HG02981 (cell line): ENCODE data around the gene SPPL3.

Source experiments
- ATAC-seq: cut with Tn5 transposase; IDR thresholded peaks from one replicate; pipeline ENCODE4 v1.9.1; 2021; ENCODE audit warnings: mild to moderate bottlenecking, moderate library complexity; ENCODE audit not compliant: unreplicated experiment

Gene SPPL3

DNA sequence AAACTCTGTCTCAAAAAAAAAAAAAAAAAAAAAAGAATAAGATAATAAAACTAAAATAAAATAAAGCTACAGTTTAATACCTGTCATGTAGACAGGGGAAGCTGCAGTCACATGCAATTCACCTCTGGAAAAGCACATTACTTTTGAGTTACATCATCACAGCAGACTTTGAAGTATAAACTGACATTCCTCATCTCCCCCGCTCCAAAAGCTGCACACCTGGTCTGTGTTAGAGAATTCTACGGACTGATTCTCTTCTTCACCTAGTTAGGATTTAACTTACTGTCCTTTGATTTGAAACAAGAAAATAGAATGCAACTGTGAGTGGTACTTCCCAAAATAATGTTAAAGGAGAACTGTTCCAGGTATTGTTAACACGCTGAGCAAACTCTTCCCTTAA lies 25.1 kb downstream of the SPPL3 start:
- ATAC-seq: no peak

DNA sequence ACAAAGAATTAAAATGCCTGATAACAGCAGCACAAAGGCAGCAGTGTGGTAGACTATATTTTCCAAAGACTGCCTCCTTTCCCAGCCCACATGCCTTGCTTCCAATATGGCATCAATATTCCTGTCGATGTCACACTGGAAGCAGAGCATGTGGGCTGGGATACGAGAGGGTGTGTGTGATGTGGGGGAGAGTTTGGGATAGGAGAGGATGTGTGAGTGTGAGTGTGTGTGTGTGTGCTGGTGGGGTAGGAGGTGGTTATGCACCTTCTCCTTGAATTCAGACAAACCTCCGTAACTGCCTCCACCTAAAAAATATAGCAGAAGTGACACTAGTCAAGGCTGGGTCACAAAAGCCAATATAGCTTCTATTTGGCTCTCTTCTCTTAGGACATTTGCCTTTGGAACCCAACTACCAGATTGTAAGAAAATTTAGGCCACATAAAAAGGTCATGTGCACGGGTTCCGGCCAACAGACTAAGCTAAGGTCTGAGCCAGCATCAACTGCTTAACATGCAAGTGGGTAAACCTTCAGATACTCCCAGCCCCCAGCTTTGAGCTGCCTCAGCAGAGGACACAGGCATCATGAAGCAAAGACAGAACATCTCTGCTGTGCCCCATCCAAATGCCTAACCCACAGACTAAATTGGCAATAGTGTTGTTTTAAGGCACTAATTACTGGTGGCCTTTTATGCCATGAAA lies 29.5 kb downstream of the SPPL3 start:
- no peak for ATAC-seq

DNA sequence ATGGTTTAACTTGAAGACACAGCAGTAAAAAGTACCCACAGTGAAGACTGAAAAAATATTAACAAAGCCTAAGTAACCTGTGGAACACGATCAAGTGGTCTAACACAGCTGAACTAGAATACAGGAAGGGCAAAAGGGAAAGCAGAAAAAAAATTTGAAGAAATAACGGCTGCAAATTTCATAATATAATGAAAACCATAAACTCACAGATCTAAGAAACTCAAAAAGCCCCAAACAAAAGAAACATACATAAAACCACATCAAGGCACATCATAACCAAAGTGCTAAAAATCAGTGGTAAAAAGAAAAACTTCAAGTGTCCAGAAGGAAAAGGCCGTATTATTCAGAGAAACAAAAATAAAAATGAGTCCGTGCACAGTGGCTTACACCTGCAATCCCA lies 30.9 kb downstream of the SPPL3 start:
- ATAC-seq: no peak

DNA sequence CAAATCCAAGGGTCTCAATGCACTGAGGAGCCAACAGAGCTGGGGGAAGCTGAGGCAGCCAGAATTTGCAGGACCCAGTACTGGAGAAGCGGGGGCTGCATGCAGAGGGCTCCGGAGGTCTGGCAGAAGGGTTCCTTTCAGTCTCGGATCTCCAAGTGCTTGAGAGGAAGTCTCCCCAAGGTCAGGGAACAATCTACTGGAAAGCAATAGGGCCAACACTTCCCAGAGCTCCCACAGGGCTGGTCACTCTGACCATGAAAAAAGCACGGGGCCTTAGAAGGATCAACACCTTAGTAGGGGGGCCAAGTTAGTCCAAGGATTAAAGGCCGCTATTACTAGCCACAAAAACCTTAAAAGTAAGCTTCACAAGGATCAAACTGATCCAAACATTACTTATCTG lies 31.7 kb downstream of the SPPL3 start:
- ATAC-seq: no peak

DNA sequence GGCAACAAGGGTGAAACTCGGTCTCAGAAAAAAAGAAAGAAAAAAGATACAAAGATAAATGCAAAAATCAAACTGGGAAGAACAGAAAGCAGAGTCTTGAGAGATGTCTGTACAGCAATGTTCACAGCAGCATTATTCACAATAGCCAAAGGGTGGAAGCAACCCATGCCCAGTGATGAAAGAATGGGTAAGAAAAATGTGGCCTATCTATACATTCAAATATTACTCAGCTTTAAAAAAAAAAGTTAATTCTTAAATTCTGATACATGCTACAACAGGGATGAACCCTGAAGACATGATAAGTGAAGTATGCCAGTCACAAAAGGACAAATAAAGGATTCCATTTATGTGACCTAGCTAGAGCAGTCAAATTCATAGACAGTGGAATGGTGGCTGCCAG lies 33.7 kb downstream of the SPPL3 start:
- ATAC-seq: no peak

DNA sequence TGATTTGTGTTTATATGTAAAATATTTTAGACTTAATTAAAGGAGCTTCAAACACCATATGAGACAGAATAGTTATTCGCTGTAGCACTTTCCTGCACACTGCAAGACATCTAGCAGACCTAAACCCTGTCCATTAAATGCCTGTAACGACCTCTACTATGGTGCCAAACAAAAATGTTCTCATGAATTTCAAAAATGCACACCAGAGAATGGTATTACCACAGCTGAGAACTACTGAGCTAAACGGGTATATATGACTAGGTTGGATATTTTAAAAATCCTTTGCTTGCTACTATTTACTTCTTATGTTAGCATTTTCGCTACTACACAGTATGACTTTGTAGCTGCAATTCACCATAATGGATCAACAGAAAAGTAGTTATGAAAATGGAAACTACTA lies 34.8 kb downstream of the SPPL3 start:
- no peak for ATAC-seq

DNA sequence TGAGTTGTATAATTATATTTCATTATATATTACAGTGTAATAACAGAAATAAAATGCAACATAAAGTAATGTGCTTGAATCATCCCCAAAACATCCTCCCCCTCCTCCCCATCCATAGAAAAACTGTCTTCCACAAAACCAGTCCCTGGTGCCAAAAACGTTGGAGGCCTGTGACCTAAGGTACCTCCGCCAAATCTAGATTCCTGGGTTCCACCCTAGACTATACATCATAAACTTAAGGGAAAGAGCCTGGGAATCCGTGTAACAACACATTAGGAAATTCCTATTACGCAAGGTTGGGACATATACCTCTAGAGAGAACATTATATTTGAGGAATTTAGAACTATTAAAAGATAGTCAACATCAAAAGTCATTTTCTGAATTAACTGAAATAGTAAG lies 38.0 kb downstream of the SPPL3 start:
- no peak for ATAC-seq

DNA sequence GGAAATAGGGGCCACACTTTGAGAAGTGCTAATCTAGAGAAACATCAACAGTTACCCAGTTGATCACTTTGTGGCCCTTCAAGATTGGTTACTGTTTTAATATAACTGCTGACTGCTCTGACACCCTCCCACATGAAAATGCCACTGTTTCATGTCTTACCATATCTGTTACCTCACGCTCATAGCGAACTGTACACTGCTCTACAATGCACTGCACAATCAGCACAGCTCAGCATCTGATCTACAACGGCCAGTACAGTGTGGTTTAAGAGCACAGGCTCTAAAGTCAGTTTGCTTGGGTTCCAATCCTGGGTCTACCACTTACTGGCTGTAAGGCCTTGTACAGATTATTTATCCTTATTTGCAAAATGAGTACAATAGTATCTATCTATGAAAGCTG lies 39.1 kb downstream of the SPPL3 start:
- no peak for ATAC-seq

DNA sequence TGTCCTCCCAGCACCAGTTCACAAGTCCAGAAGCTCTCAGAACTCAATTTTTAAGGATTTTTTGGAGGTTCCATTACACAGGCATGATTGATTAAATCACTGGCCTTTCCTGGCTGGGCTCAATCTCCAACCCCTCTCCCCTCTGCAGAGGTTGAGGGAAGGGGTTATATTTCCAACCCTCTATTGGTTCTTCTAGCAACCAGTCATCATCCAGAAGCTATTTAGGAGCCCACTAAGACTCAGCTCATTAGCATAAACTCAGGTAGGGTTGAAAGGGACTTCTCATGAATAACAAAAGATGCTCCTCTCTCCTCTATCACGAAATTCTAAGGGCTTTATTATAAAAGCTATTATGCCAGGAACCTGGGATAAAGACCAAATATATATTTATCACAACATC lies 41.5 kb downstream of the SPPL3 start:
- no peak for ATAC-seq

DNA sequence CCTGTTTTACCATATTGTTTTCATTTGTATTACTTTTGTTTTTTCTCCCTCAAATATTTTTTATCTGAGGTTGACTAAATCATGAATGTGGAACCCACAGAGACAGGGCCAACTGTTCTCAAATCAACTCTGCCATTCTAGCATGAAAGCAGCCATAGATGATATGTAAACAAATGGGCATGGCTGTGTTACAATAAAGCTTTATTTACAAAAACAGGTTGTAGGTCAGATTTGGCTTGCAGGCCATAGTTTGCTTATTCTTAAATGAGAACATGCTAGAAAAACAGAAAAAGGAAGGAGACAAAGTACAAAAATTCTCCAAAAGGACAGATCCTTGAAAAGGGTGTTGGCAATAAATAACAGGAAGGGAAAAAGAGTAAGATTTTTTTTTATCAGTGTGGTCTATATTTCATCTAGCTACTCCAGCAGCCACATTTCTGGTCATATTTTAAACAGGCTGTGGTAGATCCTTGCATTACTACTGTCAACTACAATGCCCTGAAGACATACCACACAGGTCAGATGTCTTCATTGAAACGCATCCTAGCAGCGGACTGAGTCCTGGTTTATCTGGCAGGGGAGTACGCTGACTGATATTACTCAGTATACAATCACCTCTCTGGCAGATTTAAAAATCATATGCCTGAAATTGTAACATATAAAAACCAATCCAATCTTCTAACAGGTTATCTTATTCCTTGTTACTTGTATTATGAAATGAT lies 42.9 kb downstream of the SPPL3 start:
- no peak for ATAC-seq

DNA sequence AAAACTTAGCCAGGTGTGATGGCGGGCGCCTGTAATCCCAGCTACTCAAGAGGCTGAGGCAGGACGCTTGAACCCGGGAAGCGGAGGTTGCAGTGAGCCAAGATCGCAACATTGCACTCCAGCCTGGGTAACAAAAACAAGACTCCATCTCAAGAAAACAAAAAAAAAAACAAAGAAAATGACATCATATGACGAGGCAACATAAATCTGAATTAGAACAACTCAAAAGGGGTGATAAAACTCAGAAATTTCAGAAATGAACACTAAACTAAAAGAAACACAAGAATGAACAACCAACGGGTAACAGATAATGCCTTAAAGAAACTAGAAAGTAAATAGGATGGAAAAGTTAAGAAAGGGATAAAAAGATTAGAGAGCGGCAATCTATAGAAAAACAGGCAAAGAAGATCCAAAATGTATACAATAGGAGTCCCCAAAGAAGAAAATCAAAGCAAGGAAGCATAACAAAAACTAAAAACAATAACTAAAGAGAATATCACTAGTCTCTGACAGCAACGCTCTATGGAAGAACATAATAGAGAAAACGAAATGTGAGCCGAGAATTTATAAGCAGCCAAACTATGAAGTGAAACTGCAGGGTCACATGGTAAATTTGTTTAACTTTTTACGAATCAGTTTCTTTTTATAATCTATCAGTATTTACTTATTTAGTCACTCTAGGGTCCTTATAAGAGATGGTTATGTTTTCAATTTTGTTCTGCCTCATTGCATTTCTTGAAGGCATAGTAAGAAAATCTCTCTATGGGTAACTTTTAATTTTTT lies 45.7 kb downstream of the SPPL3 start:
- ATAC-seq: no peak

DNA sequence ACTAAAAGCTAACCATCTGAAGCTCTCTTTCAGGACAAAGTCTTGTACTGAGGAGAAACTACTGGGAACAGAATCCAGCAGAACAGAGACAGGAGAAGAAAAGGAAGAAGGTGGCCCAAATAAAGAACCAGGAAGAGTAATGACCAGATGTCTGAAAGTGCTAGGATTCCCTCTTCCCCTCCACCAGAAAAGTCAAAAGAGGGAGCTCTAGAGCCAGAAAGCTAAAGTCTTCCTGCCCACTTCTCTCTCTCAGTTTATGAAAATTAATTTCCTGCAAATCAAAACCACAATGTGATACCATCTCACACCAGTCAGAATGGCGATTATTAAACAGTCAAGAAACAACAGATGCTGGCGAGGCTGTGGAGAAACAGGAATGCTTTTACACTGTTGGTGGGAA lies 47.2 kb downstream of the SPPL3 start:
- ATAC-seq: no peak

DNA sequence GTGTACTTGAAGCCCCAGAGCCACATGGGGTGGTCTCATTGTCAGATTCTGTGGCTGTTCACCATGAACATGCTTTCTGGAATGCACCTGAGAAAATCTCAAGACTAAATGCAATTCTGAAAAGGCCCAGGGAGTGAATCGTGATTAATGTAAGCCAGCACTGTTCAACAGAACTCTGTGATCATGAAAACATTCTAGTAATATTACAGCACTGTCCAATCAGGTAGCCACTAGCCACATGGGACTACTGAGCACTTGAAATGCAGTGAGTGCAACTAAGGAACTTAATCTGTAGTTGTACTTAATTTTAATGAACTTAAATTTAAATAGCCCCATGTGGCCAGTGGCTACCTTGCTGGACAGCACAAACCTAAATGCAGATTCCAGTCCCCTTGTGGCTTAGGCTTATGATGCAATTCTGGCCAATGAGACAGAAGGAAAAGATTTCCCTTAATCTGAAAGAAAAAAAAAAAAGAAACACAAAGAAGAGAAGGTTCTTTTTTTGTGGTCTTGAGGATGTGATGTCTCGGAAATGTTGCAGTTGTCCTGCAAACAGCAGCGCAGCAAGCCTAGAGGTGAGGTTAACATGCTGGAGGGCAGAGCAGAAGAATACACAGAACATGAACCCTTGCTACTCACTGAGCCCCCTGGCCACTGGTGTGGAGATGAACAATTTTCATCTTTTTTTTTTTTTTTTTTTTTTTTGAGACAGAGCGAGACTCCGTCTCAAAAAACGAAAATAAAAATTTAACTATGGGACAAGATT lies 48.2 kb downstream of the SPPL3 start:
- ATAC-seq: no peak

DNA sequence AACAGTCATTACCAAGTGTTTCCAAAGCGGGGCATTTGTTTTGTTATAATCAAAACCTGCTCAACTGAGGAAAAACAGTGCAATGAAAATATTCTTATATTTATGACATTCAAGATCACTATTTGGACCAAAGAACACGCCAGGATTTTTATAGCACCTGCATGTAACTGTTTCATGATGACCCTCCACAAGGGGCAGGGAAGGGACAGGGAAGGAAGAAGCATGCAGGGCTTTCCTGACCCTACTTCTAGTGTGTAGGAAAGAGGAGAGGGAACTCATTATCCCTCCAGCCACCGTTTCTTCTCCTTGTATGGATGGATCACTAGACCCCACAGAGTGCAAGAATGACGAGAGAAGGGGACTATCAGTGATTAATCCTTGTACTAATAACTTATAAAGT lies 49.4 kb downstream of the SPPL3 start:
- ATAC-seq: no peak

DNA sequence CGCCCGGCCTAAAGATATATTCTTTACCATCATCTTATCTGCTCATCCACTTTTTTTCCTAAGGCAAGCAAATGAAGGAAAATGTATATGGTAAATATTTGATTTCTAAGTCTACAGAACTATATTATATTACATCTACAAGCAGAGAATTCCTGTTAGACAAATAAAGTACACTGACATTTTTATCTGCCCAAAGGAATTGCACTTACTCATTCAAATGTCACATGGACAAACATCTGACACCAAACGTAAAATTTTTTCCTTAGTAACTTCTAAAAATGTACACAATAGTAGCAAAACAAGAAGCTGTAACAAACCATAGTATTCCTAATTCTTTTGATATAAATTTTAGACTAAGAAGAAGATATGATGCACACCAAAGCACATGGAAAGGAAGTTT lies 51.0 kb downstream of the SPPL3 start:
- ATAC-seq: no peak

DNA sequence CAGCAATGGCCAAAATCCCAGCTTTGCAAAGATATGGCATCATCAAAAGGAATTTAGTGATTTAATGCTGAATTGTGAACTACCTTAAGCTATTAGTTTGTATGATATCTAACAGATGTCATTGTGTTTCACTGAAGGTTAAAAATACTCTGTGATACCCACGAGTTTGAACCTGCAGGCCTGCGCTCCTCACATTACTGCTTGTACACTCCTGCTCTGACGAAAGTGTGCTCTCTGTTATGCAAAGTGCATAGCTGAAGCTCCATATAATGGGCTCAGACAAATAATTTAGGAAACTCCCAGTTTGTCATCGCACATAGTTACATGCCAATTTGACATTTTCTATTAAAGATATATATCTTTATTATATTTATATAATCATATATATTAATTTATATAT lies 52.2 kb downstream of the SPPL3 start:
- ATAC-seq: no peak

DNA sequence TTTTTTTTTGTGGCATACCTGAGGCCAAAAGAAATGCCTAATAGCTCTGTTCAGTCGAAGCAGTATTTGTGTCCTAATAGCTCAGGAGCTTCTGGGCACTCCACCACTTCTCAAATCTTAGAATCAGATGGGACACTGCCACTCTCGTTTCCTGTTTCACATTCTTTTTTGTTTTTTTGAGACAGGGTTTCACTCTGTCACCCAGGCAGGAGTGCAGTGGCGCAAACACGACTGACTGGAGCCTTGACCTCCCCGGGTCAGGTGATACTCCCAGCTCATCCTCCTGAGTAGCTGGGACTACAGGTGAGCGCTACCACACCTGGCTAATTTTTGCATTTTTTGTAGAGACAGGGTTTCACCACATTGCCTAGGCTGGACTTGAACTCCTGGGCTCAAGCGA lies 52.7 kb downstream of the SPPL3 start:
- peak; percentile 50 for ATAC-seq

DNA sequence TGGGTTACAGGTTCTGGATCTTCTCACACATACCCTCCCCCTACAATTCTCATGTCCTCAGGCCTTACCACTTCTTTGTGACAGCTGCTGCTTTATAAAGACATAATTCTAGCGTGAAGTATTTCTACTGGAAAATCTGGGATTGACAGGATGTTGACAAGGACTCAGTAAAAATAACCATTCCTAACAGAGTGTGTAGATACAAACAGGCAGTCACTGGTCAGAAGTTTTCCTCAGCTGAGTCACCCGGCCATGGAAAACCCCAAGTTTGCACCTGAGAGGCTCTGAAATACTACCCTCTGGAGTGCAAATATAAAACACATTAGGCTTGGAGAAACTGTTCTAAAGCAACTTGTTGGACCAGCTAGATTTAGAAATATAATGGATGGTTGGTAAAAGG lies 54.4 kb downstream of the SPPL3 start:
- ATAC-seq: no peak

DNA sequence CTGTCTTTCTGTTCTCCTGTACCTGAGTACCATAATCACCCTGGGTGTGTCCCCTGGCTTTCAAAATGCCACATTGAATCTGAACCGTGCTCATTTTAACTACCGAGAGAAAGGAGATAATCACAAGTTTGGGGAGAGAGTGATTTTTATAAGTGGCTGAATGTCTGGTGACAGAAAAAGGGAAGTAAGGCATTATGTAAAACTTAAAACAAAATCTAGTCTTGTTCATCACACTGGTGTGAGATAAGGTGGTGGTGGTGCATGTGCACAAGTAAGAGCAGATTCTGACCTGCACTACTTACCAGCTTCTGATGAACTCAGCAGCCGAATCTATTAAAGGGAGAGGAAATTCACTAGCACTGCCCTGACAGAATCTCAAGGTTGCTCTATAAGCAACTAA lies 56.3 kb downstream of the SPPL3 start:
- peak; percentile 63 for ATAC-seq

DNA sequence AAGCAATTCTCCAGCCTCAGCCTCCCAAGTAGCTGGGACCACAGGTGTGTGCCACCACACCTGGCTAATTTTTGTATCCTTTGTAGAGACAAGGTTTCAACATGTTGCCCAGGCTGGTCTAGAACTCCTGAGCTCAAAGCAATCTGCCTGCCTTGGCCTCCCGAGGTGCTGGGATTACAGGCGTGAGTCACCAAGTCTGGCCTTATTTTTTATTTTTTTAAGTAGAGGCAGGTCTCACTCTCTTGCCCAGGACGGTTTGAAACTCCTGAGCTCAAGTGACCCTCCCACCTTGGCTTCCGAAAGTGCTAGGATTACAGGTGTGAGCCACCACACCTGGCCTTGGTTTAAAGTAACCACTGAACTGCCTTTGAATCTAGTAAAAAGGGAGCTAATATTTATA lies 56.8 kb downstream of the SPPL3 start:
- no peak for ATAC-seq

DNA sequence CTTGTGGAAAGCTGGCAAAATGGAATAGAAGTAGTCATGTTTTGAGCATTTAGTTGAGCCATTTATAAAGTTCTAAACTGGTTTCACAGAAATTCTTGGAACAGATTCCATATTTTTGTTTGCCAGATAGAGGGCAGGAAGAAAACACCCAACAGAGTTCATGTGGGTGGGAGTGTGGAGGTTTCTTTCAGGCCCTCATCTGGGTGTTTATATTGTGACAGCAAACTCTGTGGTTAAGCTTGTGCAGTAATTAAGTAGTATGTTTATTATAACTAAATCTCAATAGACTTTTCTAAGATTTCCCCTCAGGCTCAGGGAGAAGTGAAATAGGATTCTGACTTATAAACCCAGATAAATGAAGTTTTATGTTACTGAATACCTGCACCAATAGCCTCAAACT lies 57.4 kb downstream of the SPPL3 start:
- ATAC-seq: no peak
